Measurements from ENCODE around the gene DYNC2I2. TPM values are rescaled to one million over a fixed set of nuclear protein-coding genes. Genes with fewer than 3 reads are reported as not detected.
A peak's percentile ranks its signal among the peaks of the same experiment; 100 is the strongest.

The DYNC2I2 gene
- total RNA-seq, 1 experiment from 2014 or later: 225 TPM

DNA sequence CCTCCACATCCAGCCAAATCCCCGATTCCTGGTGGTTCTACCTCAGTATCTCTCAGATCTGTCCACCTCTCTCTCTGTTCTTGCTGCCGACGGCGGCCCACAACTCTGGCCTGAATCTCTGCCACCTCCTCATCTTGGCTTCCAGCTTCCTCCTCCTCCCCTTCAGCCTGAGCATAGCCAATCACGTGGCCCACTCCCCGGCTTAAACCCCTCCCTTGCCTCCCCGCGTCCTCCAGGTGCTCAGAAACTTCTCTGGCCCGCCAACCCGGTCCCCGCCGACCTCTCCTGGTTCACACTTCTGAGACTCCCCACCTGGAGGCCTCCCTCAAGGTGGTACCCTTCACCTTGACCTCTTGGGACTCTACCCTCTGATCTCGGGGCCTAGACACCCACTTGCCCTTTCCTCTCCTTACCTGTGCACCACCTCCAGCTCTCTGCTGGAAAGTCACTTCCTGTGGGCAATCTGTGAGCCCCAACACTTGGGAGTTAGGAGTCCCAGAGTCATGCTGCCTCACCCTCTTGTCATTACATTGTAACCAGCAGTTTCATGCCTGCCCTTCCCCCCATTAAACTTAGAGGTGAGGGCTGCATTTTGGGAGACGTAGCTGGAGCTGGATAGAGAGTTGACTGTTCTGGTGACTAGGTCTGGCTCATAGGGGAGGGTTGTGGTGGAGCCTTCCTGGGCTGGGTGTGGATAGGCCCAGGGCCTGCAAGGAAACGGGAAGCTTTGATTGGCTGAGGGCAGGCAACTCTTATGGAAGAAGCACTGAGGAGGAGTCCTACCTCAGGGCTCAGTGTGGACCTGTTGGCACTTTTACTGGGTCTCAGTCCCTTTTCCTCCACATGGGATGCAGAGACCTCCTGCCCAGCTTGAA is 27.9 kb upstream of the DYNC2I2 start:
- Histone ChIP-seq H3K4me2 (peak overlapping the region; percentile 99), H3K4me3 (peak overlapping the region; percentile 94), H2AFZ (peak overlapping the region; percentile 32; the same call in 1 of the 2 replicates), H3K27me3 (ENCODE audit: insufficient read depth, low read depth) (no peaks in the 10 kb centered on the region), H3K27ac (peak overlapping the region; percentile 99), H3K4me1 (replicated peaks; ENCODE audit: insufficient read depth) (peaks cover 45% of the 10 kb centered on the region), H3K79me2 (ENCODE audit: low read depth) (peaks cover 76% of the 10 kb centered on the region), H4K20me1 (ENCODE audit: insufficient read depth) (peaks cover 15% of the 10 kb centered on the region), H3F3A (ENCODE audit: insufficient read depth, low read depth) (peaks cover 48% of the 10 kb centered on the region), H3K36me3 (ENCODE audit: low read depth) (0 out of 2 replicates have a peak, but pooled peaks cover 6% of the 10 kb centered on the region), H3K9me2 (ENCODE audit: insufficient read depth) (no peaks in the 10 kb centered on the region), H3K9me3 (ENCODE audit: insufficient read depth, low read depth) (no peaks in the 10 kb centered on the region)
- intact Hi-C loops (cut with micrococcal nuclease; ENCODE audit: unreplicated experiment): loop anchor here (1.0 to 10.0 kb wide), 4 partner anchors 40 to 340 kb away; partner anchors contain the start of genes ODF2, SH3GLB2 and ZDHHC12
- peak; percentile 86 to 90 for DNase-seq
- ChIA-PET POLR2A (ENCODE audit: unreplicated experiment) (interaction anchor here (0.6 to 1.8 kb wide), 7 partner anchors 8 to 145 kb away, joined by 3 to 20 read pairs (median 5); partner anchors contain the start of genes SPOUT1 and ZDHHC12), CTCF (interaction anchor here (0.5 to 0.8 kb wide), 3 partner anchors 17 to 97 kb away, joined by 3 to 5 read pairs (median 3); partner anchors contain the start of gene PKN3)
- TF ChIP-seq EZH2 (IDR thresholded peaks at IDR 0.05; ENCODE audit: low read depth): no peak
- TF ChIP-seq CTCF (conservative IDR thresholded peaks at IDR 0.05): no peak
- no TSS peak for BruUV-seq (replicated peaks)

DNA sequence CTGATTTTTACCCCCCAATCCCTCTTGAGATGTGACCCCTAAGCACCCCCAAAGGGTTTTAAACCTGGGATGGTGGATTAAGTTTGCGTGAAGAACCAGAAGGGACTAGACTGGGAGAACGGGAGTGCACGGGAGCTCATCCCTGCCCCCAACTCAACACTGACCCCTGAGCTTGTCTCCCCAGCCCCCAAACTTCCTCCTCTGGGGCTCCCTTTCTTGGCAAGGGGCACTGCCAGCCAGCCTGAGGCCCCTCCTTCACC is 27.3 kb upstream of the DYNC2I2 start:
- Histone ChIP-seq H3F3A (ENCODE audit: insufficient read depth, low read depth) (peaks cover 48% of the 10 kb centered on the region), H3K9me2 (ENCODE audit: insufficient read depth) (no peaks in the 10 kb centered on the region), H3K4me1 (replicated peaks; ENCODE audit: insufficient read depth) (peaks cover 45% of the 10 kb centered on the region), H3K4me2 (peak overlapping the region; percentile 99), H3K79me2 (ENCODE audit: low read depth) (peaks cover 76% of the 10 kb centered on the region), H2AFZ (peak overlapping the region; percentile 32; the same call in 1 of the 2 replicates), H3K36me3 (ENCODE audit: low read depth) (0 out of 2 replicates have a peak, but pooled peaks cover 6% of the 10 kb centered on the region), H3K9me3 (ENCODE audit: insufficient read depth, low read depth) (no peaks in the 10 kb centered on the region), H3K4me3 (peak overlapping the region; percentile 94), H4K20me1 (ENCODE audit: insufficient read depth) (peaks cover 15% of the 10 kb centered on the region), H3K27me3 (ENCODE audit: insufficient read depth, low read depth) (no peaks in the 10 kb centered on the region), H3K27ac (peak overlapping the region; percentile 99)
- TF ChIP-seq CTCF (conservative IDR thresholded peaks at IDR 0.05) (no peak), EZH2 (IDR thresholded peaks at IDR 0.05; ENCODE audit: low read depth) (no peak)
- CTCF ChIA-PET: interaction anchor here (0.5 to 0.8 kb wide), 2 partner anchors 18 to 97 kb away, joined by 3 read pairs; partner anchors contain the start of gene PKN3
- DNase-seq: no peak
- POLR2A ChIA-PET (ENCODE audit: unreplicated experiment): interaction anchor here (0.6 to 1.8 kb wide), 3 partner anchors 8 to 48 kb away, joined by 3 to 20 read pairs (median 16); no protein-coding TSS in a partner anchor
- intact Hi-C loops (cut with micrococcal nuclease; ENCODE audit: unreplicated experiment): loop anchor here (1.0 to 10.0 kb wide), 3 partner anchors 40 to 341 kb away; partner anchors contain the start of genes ODF2, SH3GLB2 and ZDHHC12
- TSS peak; percentile 67 for BruUV-seq (replicated peaks)

DNA sequence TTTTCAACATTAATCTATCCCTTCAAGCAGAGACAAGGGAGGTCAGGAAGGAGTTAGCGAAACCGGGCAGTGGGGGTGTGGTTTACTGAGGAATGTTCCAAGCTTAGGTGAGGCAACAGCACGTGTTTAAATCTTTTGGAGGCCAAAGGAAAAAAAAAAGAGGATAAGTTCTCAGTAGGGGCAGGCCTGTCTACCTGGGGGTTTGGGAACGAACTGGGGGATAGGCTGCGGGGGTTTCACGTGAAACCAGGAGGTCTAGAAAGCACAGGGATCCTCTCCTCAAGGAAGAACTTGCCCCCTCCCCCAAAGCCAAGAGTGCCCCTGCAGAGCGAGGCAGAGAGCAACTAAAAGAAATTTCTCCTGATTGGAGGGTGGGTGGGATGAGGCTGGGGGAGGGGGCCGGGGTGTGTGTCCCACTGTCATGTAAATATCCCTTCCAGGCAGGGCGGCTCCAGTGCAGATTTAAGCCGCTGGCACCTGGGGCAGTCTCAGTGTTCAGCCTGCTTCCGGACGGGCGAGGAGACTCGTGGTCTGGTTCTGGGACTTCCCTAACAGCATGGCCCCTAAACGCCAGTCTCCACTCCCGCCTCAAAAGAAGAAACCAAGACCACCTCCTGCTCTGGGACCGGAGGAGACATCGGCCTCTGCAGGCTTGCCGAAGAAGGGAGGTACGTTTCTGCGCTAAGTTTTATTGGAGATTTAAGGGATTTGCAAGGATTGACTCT is 26.9 kb upstream of the DYNC2I2 start:
- Histone ChIP-seq H3K4me3 (peak overlapping the region; percentile 94), H3K4me2 (peak overlapping the region; percentile 99), H3K9me3 (ENCODE audit: insufficient read depth, low read depth) (no peaks in the 10 kb centered on the region), H3K9me2 (ENCODE audit: insufficient read depth) (no peaks in the 10 kb centered on the region), H2AFZ (no peak overlapping the region; the same call in 1 of the 2 replicates), H3K79me2 (ENCODE audit: low read depth) (peaks cover 74% of the 10 kb centered on the region), H4K20me1 (ENCODE audit: insufficient read depth) (peaks cover 15% of the 10 kb centered on the region), H3F3A (ENCODE audit: insufficient read depth, low read depth) (peaks cover 47% of the 10 kb centered on the region), H3K27ac (peak overlapping the region; percentile 99), H3K4me1 (replicated peaks; ENCODE audit: insufficient read depth) (peaks cover 45% of the 10 kb centered on the region), H3K36me3 (ENCODE audit: low read depth) (0 out of 2 replicates have a peak, but pooled peaks cover 6% of the 10 kb centered on the region), H3K27me3 (ENCODE audit: insufficient read depth, low read depth) (no peaks in the 10 kb centered on the region)
- intact Hi-C loops (cut with micrococcal nuclease; ENCODE audit: unreplicated experiment): loop anchor here (1.0 to 10.0 kb wide), 6 partner anchors 17 to 341 kb away; partner anchors contain the start of genes DYNC2I2, ODF2, SH3GLB2 and ZDHHC12
- peak; percentile 75 to 88 for DNase-seq
- BruUV-seq (replicated peaks): TSS peak; percentile 70
- POLR2A ChIA-PET (ENCODE audit: unreplicated experiment): interaction anchor here (0.6 to 1.8 kb wide), 4 partner anchors 9 to 88 kb away, joined by 3 to 20 read pairs (median 11); no protein-coding TSS in a partner anchor
- TF ChIP-seq EZH2 (IDR thresholded peaks at IDR 0.05; ENCODE audit: low read depth): no peak
- TF ChIP-seq CTCF (conservative IDR thresholded peaks at IDR 0.05): no peak
- CTCF ChIA-PET: interaction anchor here (0.6 to 0.8 kb wide), 5 partner anchors 17 to 98 kb away, joined by 3 to 5 read pairs (median 5); no protein-coding TSS in a partner anchor
